AG10803 (cell line): ENCODE measurements around the gene GRIN2A.
"Not testable (repeated sequence)": the region's sequence is repeated elsewhere in the genome, so short reads cannot be mapped to it uniquely, and the experiment has no call there.

Source experiments
- DNase-seq: peaks from one replicate; pipeline ENCODE4 v3.0.0; 2010; ENCODE audit warnings: low read depth
- H3K4me3 ChIP-seq: 2 replicates; pipeline ENCODE4 v1.5.1; 2011; ENCODE audit warnings: mild to moderate bottlenecking, low read length, control low read depth
- TF ChIP-seq, protein P1 (sequence below): conservative IDR thresholded peaks from 2 replicates; pipeline ENCODE4 v1.5.1; 2011; ENCODE audit warnings: mild to moderate bottlenecking, low read length, control low read depth, inconsistent platforms

The GRIN2A gene

DNA sequence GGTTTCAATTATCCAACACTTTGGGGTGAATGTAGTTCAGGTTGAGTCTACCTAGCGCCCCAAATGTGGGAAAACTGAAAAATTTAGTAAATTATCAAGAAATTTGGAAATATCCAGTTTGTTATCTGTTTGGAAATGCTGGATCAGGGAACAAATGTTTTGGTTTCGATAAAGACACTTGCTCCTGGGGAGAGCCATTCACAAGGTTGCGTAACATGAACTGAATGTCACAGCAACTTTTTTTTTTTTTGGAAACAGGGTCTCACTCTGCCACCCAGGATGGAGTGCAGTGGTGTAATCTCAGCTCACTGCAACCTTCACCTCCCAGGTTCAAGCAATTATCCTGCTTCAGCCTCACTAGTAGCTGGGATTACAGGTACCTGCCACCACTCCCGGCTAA lies 286.4 kb downstream of the GRIN2A start:
- TF ChIP-seq, protein P1, sequence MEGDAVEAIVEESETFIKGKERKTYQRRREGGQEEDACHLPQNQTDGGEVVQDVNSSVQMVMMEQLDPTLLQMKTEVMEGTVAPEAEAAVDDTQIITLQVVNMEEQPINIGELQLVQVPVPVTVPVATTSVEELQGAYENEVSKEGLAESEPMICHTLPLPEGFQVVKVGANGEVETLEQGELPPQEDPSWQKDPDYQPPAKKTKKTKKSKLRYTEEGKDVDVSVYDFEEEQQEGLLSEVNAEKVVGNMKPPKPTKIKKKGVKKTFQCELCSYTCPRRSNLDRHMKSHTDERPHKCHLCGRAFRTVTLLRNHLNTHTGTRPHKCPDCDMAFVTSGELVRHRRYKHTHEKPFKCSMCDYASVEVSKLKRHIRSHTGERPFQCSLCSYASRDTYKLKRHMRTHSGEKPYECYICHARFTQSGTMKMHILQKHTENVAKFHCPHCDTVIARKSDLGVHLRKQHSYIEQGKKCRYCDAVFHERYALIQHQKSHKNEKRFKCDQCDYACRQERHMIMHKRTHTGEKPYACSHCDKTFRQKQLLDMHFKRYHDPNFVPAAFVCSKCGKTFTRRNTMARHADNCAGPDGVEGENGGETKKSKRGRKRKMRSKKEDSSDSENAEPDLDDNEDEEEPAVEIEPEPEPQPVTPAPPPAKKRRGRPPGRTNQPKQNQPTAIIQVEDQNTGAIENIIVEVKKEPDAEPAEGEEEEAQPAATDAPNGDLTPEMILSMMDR, result no peak
- H3K4me3 ChIP-seq, result no peak overlapping the region
- no peak for DNase-seq

DNA sequence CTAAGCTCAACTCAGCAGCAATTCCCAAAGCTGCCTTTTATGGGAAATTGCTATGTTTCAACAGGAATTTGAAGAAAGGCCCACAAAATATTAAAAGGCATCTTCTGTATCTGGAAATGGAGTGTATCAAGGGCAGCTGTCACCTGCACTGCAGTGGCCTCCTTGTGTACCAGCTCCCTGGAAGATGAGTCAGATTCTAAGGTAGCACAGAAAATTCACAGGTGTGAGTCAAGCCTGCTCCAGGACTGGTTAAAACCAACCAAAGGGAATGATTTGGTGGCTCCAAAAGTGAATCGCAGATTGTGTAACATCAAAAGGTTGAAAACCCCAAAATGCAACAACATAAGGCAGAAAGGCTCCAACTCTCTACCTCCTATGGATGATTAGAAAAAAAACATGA lies 296.4 kb downstream of the GRIN2A start:
- DNase-seq, result no peak
- no peak overlapping the region for H3K4me3 ChIP-seq
- TF ChIP-seq, protein P1, result no peak

DNA sequence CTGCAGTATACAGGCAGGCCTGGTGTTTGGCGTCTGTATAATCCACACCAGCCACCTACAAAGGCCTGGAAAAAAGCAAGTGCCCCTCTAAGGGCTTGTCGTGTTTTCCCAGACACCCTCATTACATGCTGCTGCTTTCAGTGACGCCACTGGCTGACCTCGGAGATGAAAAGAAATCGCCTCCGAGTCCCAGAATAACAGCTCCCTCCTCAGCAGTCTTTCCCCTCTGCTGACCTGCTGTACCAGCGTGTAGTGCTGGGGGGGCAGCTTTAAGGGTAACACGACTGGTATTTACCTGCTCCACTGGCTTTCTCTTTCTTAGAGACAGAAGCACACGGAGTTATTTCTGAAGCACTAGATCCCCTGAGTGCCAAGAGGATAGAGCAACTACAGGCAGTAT lies 296.8 kb downstream of the GRIN2A start:
- H3K4me3 ChIP-seq, result no peak overlapping the region
- DNase-seq, result no peak
- TF ChIP-seq, protein P1, result no peak

DNA sequence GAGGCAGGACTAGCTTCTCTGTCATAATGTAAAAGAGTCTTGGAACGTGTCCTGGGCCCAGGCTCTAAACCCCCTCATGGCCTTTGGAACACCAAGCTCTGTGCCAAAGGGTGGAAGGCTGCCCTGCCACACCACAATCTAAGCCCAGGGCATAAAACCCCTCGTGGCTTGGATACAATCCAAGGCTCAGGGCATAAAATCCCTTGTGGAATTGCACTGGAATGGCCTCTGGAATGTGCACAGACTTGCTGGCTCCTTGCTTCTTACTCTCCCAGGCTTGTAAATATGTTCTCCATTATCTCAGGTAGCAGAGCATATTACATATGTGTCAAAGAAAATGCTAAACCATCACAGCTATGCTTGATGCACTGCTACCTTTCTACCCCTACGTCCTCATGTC lies 306.2 kb downstream of the GRIN2A start:
- not testable (repeated sequence) for H3K4me3 ChIP-seq, DNase-seq

DNA sequence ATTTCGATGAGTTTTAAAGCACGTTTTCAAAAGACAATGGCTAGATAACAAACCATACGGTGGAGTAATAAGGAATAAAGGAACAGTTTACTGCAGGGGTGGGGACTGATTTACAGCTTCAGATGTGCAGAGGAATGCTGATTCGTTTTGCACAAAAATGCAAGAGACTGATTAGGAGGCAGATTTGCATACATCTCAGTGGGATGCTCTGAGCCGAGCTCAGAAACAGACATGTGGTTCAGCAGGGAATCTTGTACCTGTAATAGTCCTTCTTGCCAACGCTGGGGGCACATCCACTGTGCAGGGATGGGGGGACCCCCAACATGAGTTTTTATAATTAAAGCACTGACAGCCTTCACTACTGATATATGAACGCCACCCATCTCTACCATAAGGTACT lies 308.0 kb downstream of the GRIN2A start:
- TF ChIP-seq, protein P1, result no peak
- H3K4me3 ChIP-seq, result no peak overlapping the region
- DNase-seq, result no peak

DNA sequence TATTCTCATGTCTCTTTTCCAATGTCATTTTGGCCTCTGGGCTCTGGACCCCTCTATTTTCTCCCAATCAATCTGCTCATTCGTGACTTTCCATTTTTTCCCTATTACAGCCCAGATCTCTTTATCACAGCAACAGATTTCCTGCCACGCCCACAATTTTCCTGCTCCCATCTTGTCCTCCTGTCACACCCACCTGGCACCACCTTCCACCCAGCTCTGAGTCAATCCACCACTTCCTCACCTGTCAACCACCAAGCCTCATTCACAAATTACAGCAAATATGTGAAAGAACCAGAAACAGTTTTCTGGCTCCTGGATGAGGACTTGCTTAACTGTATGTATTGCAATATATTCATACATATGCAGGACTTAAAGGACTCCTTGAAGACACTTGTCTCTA lies 311.3 kb downstream of the GRIN2A start:
- no peak for DNase-seq
- no peak overlapping the region for H3K4me3 ChIP-seq
- TF ChIP-seq, protein P1, result no peak

DNA sequence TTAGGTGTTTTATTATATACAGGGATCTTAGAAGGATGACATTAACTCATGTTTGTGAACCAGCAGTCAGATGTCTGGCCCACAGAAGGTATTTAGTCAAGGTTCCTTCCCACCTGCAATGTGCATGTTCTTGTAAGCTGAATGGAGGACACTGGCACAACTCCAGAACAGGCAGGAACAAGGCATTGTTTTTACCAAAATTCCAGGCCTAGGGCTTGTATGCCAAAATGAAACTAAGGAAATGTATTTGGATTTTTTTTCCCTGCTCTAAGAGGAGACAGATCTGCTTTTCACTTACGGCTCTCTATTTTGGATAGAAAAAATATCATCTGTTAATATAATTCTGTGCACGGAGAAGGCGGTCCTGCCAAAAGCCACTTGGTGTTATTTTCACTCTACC lies 312.5 kb downstream of the GRIN2A start:
- H3K4me3 ChIP-seq, result no peak overlapping the region
- DNase-seq, result no peak
- TF ChIP-seq, protein P1, result no peak

DNA sequence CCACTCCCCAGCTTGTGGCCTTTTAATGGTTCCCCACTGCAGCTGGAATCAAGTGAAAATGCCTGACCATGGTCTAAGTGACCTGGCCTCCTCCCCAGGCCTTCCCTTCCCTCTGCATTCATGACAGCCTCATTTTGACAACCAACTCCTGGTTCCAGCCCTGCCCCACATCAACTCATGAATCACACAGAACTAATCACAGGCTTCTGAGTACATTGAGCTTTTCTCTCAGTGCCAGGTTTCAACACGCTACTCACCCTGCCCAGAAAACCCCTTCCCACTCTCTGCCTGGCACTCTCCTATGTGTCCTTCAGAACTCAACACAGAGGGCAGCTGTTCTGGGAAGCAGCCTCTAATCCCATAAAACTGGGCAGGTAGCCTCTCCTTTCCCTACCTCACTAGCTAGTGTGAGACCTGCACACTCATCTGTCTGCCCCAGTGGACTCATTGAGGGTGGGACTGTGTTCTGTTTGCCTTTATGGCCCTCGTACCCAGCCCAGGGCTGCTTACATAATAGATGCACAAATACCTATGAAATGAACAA lies 313.6 kb downstream of the GRIN2A start:
- TF ChIP-seq, protein P1, result no peak
- no peak overlapping the region for H3K4me3 ChIP-seq
- DNase-seq, result no peak
